IMR-90 (cell line): ENCODE measurements around the gene WWC2. TPM values are rescaled to one million over a fixed set of nuclear protein-coding genes. Genes with fewer than 3 reads are reported as not detected.

Source experiments
- ATAC-seq: fragments of 200-7000 bp; cut with Tn5 transposase; 2 replicates; pipeline ENCODE4 v1.9.1; 2020; ENCODE audit warnings: low read depth, mild to moderate bottlenecking, moderate library complexity
- BruUV-seq: library from RNA; stranded (reverse); fragments of 400-500 nt; replicated peaks from 2 replicates; lab custom pipeline; 2021; lab: Mats Ljungman, UMichigan
- CTCF ChIA-PET: fragments of 300-600 bp; formaldehyde crosslinking; extraction: SDS; loops from one replicate; lab custom pipeline; 2021; ENCODE audit warnings: antibody characterized with exemption; lab: Yijun Ruan, JAX
- POLR2A ChIA-PET: fragments of 300-600 bp; sonication (Branson Sonifier 250); formaldehyde crosslinking; loops from one replicate; lab custom pipeline; 2022; ENCODE audit warnings: antibody characterized with exemption; ENCODE audit not compliant: unreplicated experiment; lab: Charles Lee
- DNase-seq: peaks from one replicate; pipeline ENCODE4 v3.0.0; 2013
- H2AFZ ChIP-seq: replicated peaks from 2 replicates; pipeline ENCODE3; 2013; ENCODE audit warnings: low read length, mild to moderate bottlenecking; ENCODE audit not compliant: poor library complexity
- H2AK5ac ChIP-seq: 2 replicates; pipeline ENCODE4 v1.6.1; 2013; ENCODE audit warnings: low read depth, low read length, inconsistent platforms
- H2AK9ac ChIP-seq: replicated peaks from 2 replicates; pipeline ENCODE3; 2013; ENCODE audit warnings: mild to moderate bottlenecking, low read depth, low read length, moderate library complexity; ENCODE audit not compliant: poor library complexity
- H2BK120ac ChIP-seq: 2 replicates; pipeline ENCODE4 v1.6.1; 2013; ENCODE audit warnings: low read depth, low read length, inconsistent platforms
- H2BK15ac ChIP-seq: 3 replicates; pipeline ENCODE4 v1.6.1; 2013; ENCODE audit warnings: low read depth, low read length, inconsistent platforms
- H2BK20ac ChIP-seq: 2 replicates; pipeline ENCODE4 v1.6.1; 2013; ENCODE audit warnings: low read depth, mild to moderate bottlenecking, inconsistent platforms, low read length, moderate library complexity
- H2BK5ac ChIP-seq: 2 replicates; pipeline ENCODE4 v1.6.1; 2013; ENCODE audit warnings: mild to moderate bottlenecking, low read depth, low read length, inconsistent platforms; ENCODE audit not compliant: poor library complexity, severe bottlenecking
- H3K14ac ChIP-seq: replicated peaks from 2 replicates; pipeline ENCODE4 v1.6.1; 2013; ENCODE audit warnings: low read depth, low read length, inconsistent platforms
- H3K18ac ChIP-seq: 2 replicates; pipeline ENCODE4 v1.6.1; 2013; ENCODE audit warnings: low read depth, low read length, control low read depth
- H3K23ac ChIP-seq: 2 replicates; pipeline ENCODE4 v1.6.1; 2013; ENCODE audit warnings: low read depth, low read length, inconsistent platforms
- H3K27ac ChIP-seq: 2 replicates; pipeline ENCODE4 v1.5.1; 2013; ENCODE audit warnings: mild to moderate bottlenecking, control low read depth, low read length; ENCODE audit not compliant: insufficient read depth
- H3K27me3 ChIP-seq: 2 replicates; pipeline ENCODE4 v1.6.1; 2013; ENCODE audit warnings: low read length; ENCODE audit not compliant: control insufficient read depth, insufficient read depth
- H3K36me3 ChIP-seq: 2 replicates; pipeline ENCODE4 v1.6.1; 2013; ENCODE audit warnings: low read length, mixed read lengths; ENCODE audit not compliant: control insufficient read depth, insufficient read depth
- H3K4ac ChIP-seq: 2 replicates; pipeline ENCODE4 v1.6.1; 2013; ENCODE audit warnings: low read depth, low read length, inconsistent platforms
- H3K4me1 ChIP-seq: 2 replicates; pipeline ENCODE4 v1.6.1; 2013; ENCODE audit warnings: low read length, mixed read lengths; ENCODE audit not compliant: control insufficient read depth, insufficient read depth
- H3K4me2 ChIP-seq: 2 replicates; pipeline ENCODE4 v1.6.1; 2013; ENCODE audit warnings: low read depth, mild to moderate bottlenecking, control low read depth, low read length, moderate library complexity
- H3K4me3 ChIP-seq: 2 replicates; pipeline ENCODE4 v1.5.1; 2013; ENCODE audit warnings: low read depth, mild to moderate bottlenecking, control low read depth, low read length, moderate library complexity; ENCODE audit not compliant: insufficient read depth
- H3K56ac ChIP-seq: 2 replicates; pipeline ENCODE4 v1.6.1; 2013; ENCODE audit warnings: low read length, inconsistent platforms; ENCODE audit not compliant: insufficient read depth; ENCODE audit errors: extremely low read depth
- H3K79me1 ChIP-seq, 2 experiments: 2 replicates each; pipeline ENCODE4 v1.6.1; 2013; ENCODE audit warnings: low read length in 2 of 2, inconsistent platforms in 1 of 2, low read depth in 1 of 2
- H3K9ac ChIP-seq: 2 replicates; pipeline ENCODE4 v1.6.1; 2013; ENCODE audit warnings: low read depth, low read length, control low read depth
- H3K9me1 ChIP-seq: 2 replicates; pipeline ENCODE4 v1.6.1; 2013; ENCODE audit warnings: low read length, inconsistent platforms; ENCODE audit not compliant: insufficient read depth
- H3K9me3 ChIP-seq: 2 replicates; pipeline ENCODE4 v1.6.1; 2013; ENCODE audit warnings: low read length; ENCODE audit not compliant: control insufficient read depth, insufficient read depth
- H4K20me1 ChIP-seq: 2 replicates; pipeline ENCODE4 v1.6.1; 2013; ENCODE audit warnings: low read length, inconsistent platforms; ENCODE audit not compliant: insufficient read depth
- H4K5ac ChIP-seq: 2 replicates; pipeline ENCODE4 v1.6.1; 2013; ENCODE audit warnings: mild to moderate bottlenecking, low read depth, low read length, control low read depth
- H4K8ac ChIP-seq, 2 experiments: 2 replicates each; pipeline ENCODE4 v1.6.1; 2013; ENCODE audit warnings: low read depth in 2 of 2, low read length in 2 of 2, control low read depth in 1 of 2, inconsistent platforms in 1 of 2
- H4K91ac ChIP-seq: 2 replicates; pipeline ENCODE4 v1.6.1; 2013; ENCODE audit warnings: low read depth, low read length, inconsistent platforms; ENCODE audit not compliant: insufficient read depth
- BHLHE40 ChIP-seq: fragments of 150-350 bp; IDR thresholded peaks from 2 replicates; pipeline ENCODE4 v1.6.1; 2016; ENCODE audit warnings: mild to moderate bottlenecking, low read depth, low read length
- CEBPB ChIP-seq: IDR thresholded peaks from 2 replicates; pipeline ENCODE4 v1.6.1; 2012; ENCODE audit warnings: low read depth, low read length, improper control_type of control experiment
- CHD1 ChIP-seq: IDR thresholded peaks from 2 replicates; pipeline ENCODE4 v1.6.1; 2012; ENCODE audit warnings: low read depth, low read length, improper control_type of control experiment
- FOS ChIP-seq: fragments of 150-350 bp; IDR thresholded peaks from 2 replicates; pipeline ENCODE4 v1.6.1; 2016; ENCODE audit warnings: low read depth, low read length
- MAFK ChIP-seq: IDR thresholded peaks from 2 replicates; pipeline ENCODE4 v1.6.1; 2012; ENCODE audit warnings: low read depth, low read length, improper control_type of control experiment
- RCOR1 ChIP-seq: IDR thresholded peaks from 2 replicates; pipeline ENCODE4 v1.6.1; 2012; ENCODE audit warnings: mild to moderate bottlenecking, low read length, improper control_type of control experiment; ENCODE audit not compliant: insufficient replicate concordance
- RFX5 ChIP-seq: IDR thresholded peaks from 2 replicates; pipeline ENCODE4 v1.8.0; 2012; ENCODE audit warnings: low read depth, mild to moderate bottlenecking, low read length, moderate library complexity
- WGBS, 2 experiments: methylation state at CpG; one replicate each; pipeline versions ENCODE4 v1.1.5 to v1.1.7; 2013; ENCODE audit warnings: missing lambda C conversion rate in 2 of 2; ENCODE audit not compliant: insufficient read length in 1 of 2; ENCODE audit errors: extremely low coverage in 2 of 2; 5-methylcytosine and 5-hydroxymethylcytosine counted together
- dilution Hi-C: fragments of 300-500 bp; cut with HindIII; formaldehyde crosslinking; loops from one replicate; pipeline ENCODE4 v1.14.3; 2018; ENCODE audit warnings: low sequenced_read_pairs; ENCODE audit not compliant: unreplicated experiment
- in situ Hi-C: fragments of 300-500 bp; cut with MboI; formaldehyde crosslinking; loops from 3 replicates; pipeline ENCODE4 v1.14.3; 2019; ENCODE audit warnings: low sequenced_read_pairs, inconsistent platforms, mixed read lengths
- intact Hi-C: fragments of 100-400 bp; cut with micrococcal nuclease; formaldehyde crosslinking; loops from 2 replicates; pipeline ENCODE4 v1.10.0; 2022
- polyA plus RNA-seq, 3 experiments: library from polyadenylated mRNA; depleted of rRNA; stranded (reverse); fragments of >200 nt; gene quantifications; 2 replicates each; pipeline ENCODE4 v1.2.3, GENCODE V29; 2012; ENCODE audit warnings: low replicate concordance in 1 of 3
- total RNA-seq: library from RNA; depleted of rRNA; stranded (reverse); fragments of >200 nt; gene quantifications from 2 replicates; pipeline ENCODE4 v1.2.3, GENCODE V29; 2012
- TF ChIP-seq, protein P1 (sequence below): conservative IDR thresholded peaks from 2 replicates; pipeline ENCODE4 v1.5.1; 2012; ENCODE audit warnings: mild to moderate bottlenecking, low read depth, low read length, improper control_type of control experiment

Gene WWC2
- total and polyA plus RNA-seq, 2 of the 4 experiments (the other 2 are of a cell fraction) = 26.6 to 27.4 TPM

DNA sequence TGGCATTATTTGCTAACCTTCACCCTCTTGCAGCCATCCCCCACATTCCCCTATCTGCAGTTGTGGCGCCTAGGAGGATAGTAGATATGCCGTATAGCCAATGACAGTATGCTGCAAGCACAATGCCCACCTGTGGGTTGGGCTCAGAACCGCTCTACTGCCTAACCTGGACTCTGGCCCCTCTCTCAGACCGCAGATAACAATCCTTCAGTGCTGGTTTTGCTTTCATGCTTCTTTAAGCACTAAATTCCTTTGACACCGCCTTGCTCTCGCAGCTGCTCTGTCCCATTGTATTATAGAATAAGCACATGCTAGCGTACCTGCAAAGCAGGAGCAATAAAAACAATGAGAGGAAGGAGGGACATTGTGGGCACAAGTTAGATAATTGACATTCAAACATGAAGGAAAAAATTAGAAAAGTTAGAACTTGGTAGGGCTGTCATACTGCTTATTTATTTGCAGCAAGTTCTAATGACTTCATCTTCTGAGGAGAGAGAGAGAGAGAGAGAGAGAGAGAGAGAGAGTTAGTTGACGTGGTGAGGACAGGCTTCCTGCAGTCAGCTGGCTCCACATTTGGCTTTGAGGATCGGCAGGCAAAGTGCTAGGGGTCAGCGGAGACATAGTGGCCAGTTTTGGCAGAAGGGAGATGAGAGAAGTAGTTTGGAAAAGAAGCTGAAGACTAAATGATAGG lies 55.8 kb downstream of the WWC2 start:
- H3K23ac ChIP-seq = no peak overlapping the region
- no peak overlapping the region for H4K8ac ChIP-seq
- no peak overlapping the region for H3K4ac ChIP-seq
- peaks cover 48% of the 10 kb centered on the region for H4K20me1 ChIP-seq
- BruUV-seq = no TSS peak
- no peaks in the 10 kb centered on the region for H3K27me3 ChIP-seq
- ATAC-seq (no peak), DNase-seq (peak; percentile 24)
- H3K4me3 ChIP-seq = no peak overlapping the region
- H3K9ac ChIP-seq = no peak overlapping the region
- H2BK5ac ChIP-seq = no peak overlapping the region
- no peak overlapping the region for H3K56ac ChIP-seq
- WGBS, 2 experiments = 75% methylated on average over 4 of the region's 10 CpGs; no CpG with 5 or more reads in 1 of the 2 experiments
- intact Hi-C loops = no loop called here
- H3K14ac ChIP-seq = no peak overlapping the region
- H3K4me1 ChIP-seq = peaks cover 12% of the 10 kb centered on the region
- no peak overlapping the region for H2BK20ac ChIP-seq
- no peaks in the 10 kb centered on the region for H3K9me3 ChIP-seq
- TF ChIP-seq CHD1 = no peak
- no peak for TF ChIP-seq RFX5
- TF ChIP-seq MAFK = no peak
- no peak for TF ChIP-seq BHLHE40
- TF ChIP-seq, protein P1, sequence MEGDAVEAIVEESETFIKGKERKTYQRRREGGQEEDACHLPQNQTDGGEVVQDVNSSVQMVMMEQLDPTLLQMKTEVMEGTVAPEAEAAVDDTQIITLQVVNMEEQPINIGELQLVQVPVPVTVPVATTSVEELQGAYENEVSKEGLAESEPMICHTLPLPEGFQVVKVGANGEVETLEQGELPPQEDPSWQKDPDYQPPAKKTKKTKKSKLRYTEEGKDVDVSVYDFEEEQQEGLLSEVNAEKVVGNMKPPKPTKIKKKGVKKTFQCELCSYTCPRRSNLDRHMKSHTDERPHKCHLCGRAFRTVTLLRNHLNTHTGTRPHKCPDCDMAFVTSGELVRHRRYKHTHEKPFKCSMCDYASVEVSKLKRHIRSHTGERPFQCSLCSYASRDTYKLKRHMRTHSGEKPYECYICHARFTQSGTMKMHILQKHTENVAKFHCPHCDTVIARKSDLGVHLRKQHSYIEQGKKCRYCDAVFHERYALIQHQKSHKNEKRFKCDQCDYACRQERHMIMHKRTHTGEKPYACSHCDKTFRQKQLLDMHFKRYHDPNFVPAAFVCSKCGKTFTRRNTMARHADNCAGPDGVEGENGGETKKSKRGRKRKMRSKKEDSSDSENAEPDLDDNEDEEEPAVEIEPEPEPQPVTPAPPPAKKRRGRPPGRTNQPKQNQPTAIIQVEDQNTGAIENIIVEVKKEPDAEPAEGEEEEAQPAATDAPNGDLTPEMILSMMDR = no peak
- no peak for TF ChIP-seq CEBPB
- no peak for TF ChIP-seq RCOR1
- no peak for TF ChIP-seq FOS
- H3K79me1 ChIP-seq = peaks cover 42 to 72% of the 10 kb centered on the region in 2 experiments
- no peak overlapping the region for H2AK5ac ChIP-seq
- H3K4me2 ChIP-seq = no peak overlapping the region
- no peak overlapping the region for H2BK15ac ChIP-seq
- H3K36me3 ChIP-seq = no peaks in the 10 kb centered on the region; the same call in 1 of the 2 replicates
- POLR2A ChIA-PET = no interaction called here
- no peak overlapping the region for H4K91ac ChIP-seq
- dilution Hi-C loops = no loop called here
- in situ Hi-C loops = no loop called here
- no peak overlapping the region for H2AFZ ChIP-seq
- CTCF ChIA-PET = no interaction called here
- no peak overlapping the region for H3K18ac ChIP-seq
- no peak overlapping the region for H3K27ac ChIP-seq
- no peak overlapping the region for H2BK120ac ChIP-seq
- no peak overlapping the region for H2AK9ac ChIP-seq
- no peak overlapping the region for H4K5ac ChIP-seq
- peaks cover 17% of the 10 kb centered on the region for H3K9me1 ChIP-seq
